NB4 (cell line): Measurements from ENCODE around the gene GIPC2.

ENCODE experiments used
- CTCF ChIP-seq: IDR thresholded peaks from one replicate; pipeline ENCODE4 v1.5.1; 2012; ENCODE audit warnings: low read depth, low read length
- MYC ChIP-seq: IDR thresholded peaks from 2 replicates; pipeline ENCODE4 v1.6.1; 2011; ENCODE audit warnings: low read depth, low read length
- POLR2A ChIP-seq: IDR thresholded peaks from 2 replicates; pipeline ENCODE4 v1.6.1; 2011; ENCODE audit warnings: mild to moderate bottlenecking; ENCODE audit not compliant: insufficient read length; ENCODE audit errors: extremely low read depth

GRCh38 chr1:78091215-78091813 lies 45.5 kb downstream of the GIPC2 start:
- TF ChIP-seq CTCF (no peak), POLR2A (no peak), MYC (no peak)
